Neural cell (in vitro differentiated cells): ENCODE measurements around the gene RAP1GAP2. TPM values are rescaled to one million over a fixed set of nuclear protein-coding genes. Genes with fewer than 3 reads are reported as not detected.

Experiments
- H2AFZ ChIP-seq: fragments of 200-600, 300-800 bp; sonication (generic), shearing (Covaris generic); 2 replicates; pipeline ENCODE4 v1.6.0; 2014; ENCODE audit warnings: low read depth, mild to moderate bottlenecking, antibody characterized with exemption, low read length, moderate library complexity
- H3F3A ChIP-seq: fragments of 200-600 bp; shearing (Covaris generic); 2 replicates; pipeline ENCODE4 v1.6.1; 2016; ENCODE audit warnings: mild to moderate bottlenecking, moderate library complexity, mixed read lengths, antibody characterized with exemption, low read length; ENCODE audit not compliant: insufficient read depth, poor library complexity, severe bottlenecking
- H3K27ac ChIP-seq: fragments of 200-600, 300-800 bp; sonication (generic), shearing (Covaris generic); 2 replicates; pipeline ENCODE4 v1.5.1; 2014; ENCODE audit warnings: mild to moderate bottlenecking, low read length, moderate library complexity
- H3K27me3 ChIP-seq: fragments of 300-800, 200-600 bp; sonication (generic), shearing (Covaris generic); 2 replicates; pipeline ENCODE4 v1.6.0; 2014; ENCODE audit warnings: mild to moderate bottlenecking, low read depth, low read length, moderate library complexity; ENCODE audit not compliant: insufficient read depth
- H3K36me3 ChIP-seq: fragments of 300-800, 200-600 bp; sonication (generic), shearing (Covaris generic); 2 replicates; pipeline ENCODE4 v1.5.1; 2014; ENCODE audit warnings: mild to moderate bottlenecking, antibody characterized with exemption, low read length, moderate library complexity; ENCODE audit not compliant: insufficient read depth
- H3K4me2 ChIP-seq: fragments of 300-800, 200-600 bp; sonication (generic), shearing (Covaris generic); 2 replicates; pipeline ENCODE4 v1.6.0; 2014; ENCODE audit warnings: mild to moderate bottlenecking, low read length
- H3K4me3 ChIP-seq: fragments of 300-800, 200-600 bp; sonication (generic), shearing (Covaris generic); 2 replicates; pipeline ENCODE4 v1.5.1; 2014; ENCODE audit warnings: mild to moderate bottlenecking, low read length, moderate library complexity
- H3K79me2 ChIP-seq: fragments of 200-600 bp; shearing (Covaris generic); replicated peaks from 2 replicates; pipeline ENCODE4 v1.6.0; 2014; ENCODE audit warnings: mild to moderate bottlenecking, low read length, moderate library complexity; ENCODE audit not compliant: insufficient read depth
- H3K9ac ChIP-seq: fragments of 300-800, 200-600 bp; sonication (generic), shearing (Covaris generic); 2 replicates; pipeline ENCODE4 v1.6.1; 2016; ENCODE audit warnings: mild to moderate bottlenecking, low read length, mixed read lengths
- H3K9me2 ChIP-seq: fragments of 200-600 bp; shearing (Covaris generic); 2 replicates; pipeline ENCODE4 v1.6.1; 2016; ENCODE audit warnings: mild to moderate bottlenecking, low read length, mixed read lengths; ENCODE audit not compliant: insufficient read depth
- H3K9me3 ChIP-seq: fragments of 200-600, 300-800 bp; sonication (generic), shearing (Covaris generic); 2 replicates; pipeline ENCODE4 v1.6.1; 2016; ENCODE audit warnings: mild to moderate bottlenecking, mixed run types, low read length, moderate library complexity, mixed read lengths
- H4K20me1 ChIP-seq: fragments of 200-600 bp; shearing (Covaris generic); 2 replicates; pipeline ENCODE4 v1.6.1; 2016; ENCODE audit warnings: mild to moderate bottlenecking, mixed run types; ENCODE audit not compliant: insufficient read depth
- CTCF ChIP-seq: fragments of 450-650 bp; IDR thresholded peaks from 2 replicates; pipeline ENCODE4 v1.5.1; 2014; ENCODE audit warnings: antibody characterized with exemption, mild to moderate bottlenecking, moderate library complexity; ENCODE audit not compliant: poor library complexity, severe bottlenecking
- EP300 ChIP-seq: fragments of 450-650 bp; conservative IDR thresholded peaks from 2 replicates; pipeline ENCODE4 v1.6.1; 2014; ENCODE audit warnings: antibody characterized with exemption, mild to moderate bottlenecking, moderate library complexity; ENCODE audit not compliant: poor library complexity, severe bottlenecking
- EZH2 ChIP-seq: fragments of 200-600, 300-800 bp; shearing (Covaris generic), sonication (generic); IDR thresholded peaks from 2 replicates; pipeline ENCODE4 v1.6.1; 2014; ENCODE audit warnings: antibody characterized with exemption, low read length, borderline replicate concordance, mild to moderate bottlenecking; ENCODE audit not compliant: insufficient read depth, poor library complexity, severe bottlenecking
- MXI1 ChIP-seq: fragments of 450-650 bp; conservative IDR thresholded peaks from 2 replicates; pipeline ENCODE4 v1.6.1; 2014; ENCODE audit warnings: antibody characterized with exemption, mild to moderate bottlenecking; ENCODE audit not compliant: poor library complexity, severe bottlenecking
- POLR2AphosphoS5 ChIP-seq: IDR thresholded peaks from 2 replicates; pipeline ENCODE4 v1.6.1; 2012
- RAD21 ChIP-seq: fragments of 450-650 bp; conservative IDR thresholded peaks from 2 replicates; pipeline ENCODE4 v1.6.1; 2014; ENCODE audit warnings: antibody characterized with exemption, mild to moderate bottlenecking, moderate library complexity
- REST ChIP-seq: IDR thresholded peaks from 2 replicates; pipeline ENCODE4 v1.6.1; 2012; ENCODE audit warnings: borderline replicate concordance
- SMC3 ChIP-seq: fragments of 450-650 bp; conservative IDR thresholded peaks from 2 replicates; pipeline ENCODE4 v1.6.1; 2014; ENCODE audit warnings: antibody characterized with exemption, mild to moderate bottlenecking, moderate library complexity; ENCODE audit not compliant: poor library complexity
- TAF1 ChIP-seq: IDR thresholded peaks from 2 replicates; pipeline ENCODE4 v1.6.1; 2012; ENCODE audit warnings: low read depth
- polyA plus RNA-seq: library from polyadenylated mRNA; depleted of rRNA; stranded (reverse); fragments of >200 nt; gene quantifications from 2 replicates; pipeline ENCODE4 v1.2.3, GENCODE V29; 2014

RAP1GAP2 gene
- polyA plus RNA-seq, 1 donor from 2014 or later = 14.8 TPM

DNA sequence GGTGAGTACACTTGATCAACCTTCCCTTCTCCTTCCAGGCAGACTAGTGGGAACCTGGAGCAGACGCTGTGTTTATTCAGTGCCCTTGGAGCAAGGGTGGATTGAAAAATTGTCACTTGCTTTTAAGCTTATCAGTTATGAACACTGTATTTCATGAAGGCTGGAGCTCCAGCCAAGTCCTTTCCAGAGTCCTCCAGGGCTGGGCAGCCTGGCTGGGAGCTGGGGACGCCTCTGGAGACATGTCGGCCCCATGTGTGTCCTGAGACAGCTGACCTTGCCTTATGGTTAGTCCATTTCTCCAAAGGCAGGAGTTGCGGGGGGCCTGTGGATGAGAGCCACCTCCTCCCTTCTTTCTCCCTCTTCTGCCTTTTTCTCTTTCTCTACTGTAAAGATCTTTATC, 67.0 kb downstream of the RAP1GAP2 start:
- Histone ChIP-seq H3K27ac (no peak overlapping the region), H3K9me2 (no peaks in the 10 kb centered on the region), H3K36me3 (no peaks in the 10 kb centered on the region), H3K27me3 (no peaks in the 10 kb centered on the region), H3K79me2 (no peaks in the 10 kb centered on the region), H3K4me3 (no peak overlapping the region), H2AFZ (no peak overlapping the region), H3K9ac (no peak overlapping the region), H3F3A (no peaks in the 10 kb centered on the region), H3K9me3 (no peaks in the 10 kb centered on the region), H4K20me1 (no peaks in the 10 kb centered on the region), H3K4me2 (no peak overlapping the region)
- TF ChIP-seq MXI1 = no peak
- TF ChIP-seq SMC3 = no peak
- no peak for TF ChIP-seq EZH2
- TF ChIP-seq TAF1 = no peak
- TF ChIP-seq POLR2AphosphoS5 = no peak
- TF ChIP-seq RAD21 = no peak
- TF ChIP-seq EP300 = no peak
- TF ChIP-seq REST = no peak
- TF ChIP-seq CTCF = no peak

DNA sequence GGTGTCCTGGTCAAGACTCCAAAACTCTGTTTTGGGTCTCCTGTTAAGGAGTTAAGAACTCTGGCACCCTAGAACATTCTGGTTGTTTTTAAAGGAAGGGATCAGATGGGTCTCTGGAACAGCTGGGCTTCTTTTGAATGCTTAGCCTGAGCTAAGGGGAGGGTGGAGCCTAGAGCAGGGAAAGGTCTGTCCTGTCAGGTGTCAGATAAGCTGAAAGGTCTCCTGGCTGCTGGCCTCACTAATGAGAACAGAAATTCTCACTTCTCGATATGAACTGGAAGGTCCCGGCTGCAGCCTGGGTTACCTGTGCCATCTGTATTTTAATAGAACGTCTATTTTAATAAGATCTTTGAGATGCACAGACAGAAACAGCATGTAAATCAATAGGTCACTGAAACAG, 69.0 kb downstream of the RAP1GAP2 start:
- Histone ChIP-seq H3K27ac (no peak overlapping the region), H3K9me3 (no peaks in the 10 kb centered on the region), H4K20me1 (no peaks in the 10 kb centered on the region), H3K36me3 (no peaks in the 10 kb centered on the region), H3K4me3 (no peak overlapping the region), H3K4me2 (no peak overlapping the region), H3K27me3 (no peaks in the 10 kb centered on the region), H3K9me2 (no peaks in the 10 kb centered on the region), H3F3A (no peaks in the 10 kb centered on the region), H3K79me2 (no peaks in the 10 kb centered on the region), H2AFZ (no peak overlapping the region), H3K9ac (no peak overlapping the region)
- TF ChIP-seq CTCF = no peak
- no peak for TF ChIP-seq EZH2
- TF ChIP-seq RAD21 = no peak
